Measurements from ENCODE around the gene COBLL1. TPM values are rescaled to one million over a fixed set of nuclear protein-coding genes. Genes with fewer than 3 reads are reported as not detected.

COBLL1 gene
- total RNA-seq, 1 donor from 2014 or later: 89.4 TPM

DNA sequence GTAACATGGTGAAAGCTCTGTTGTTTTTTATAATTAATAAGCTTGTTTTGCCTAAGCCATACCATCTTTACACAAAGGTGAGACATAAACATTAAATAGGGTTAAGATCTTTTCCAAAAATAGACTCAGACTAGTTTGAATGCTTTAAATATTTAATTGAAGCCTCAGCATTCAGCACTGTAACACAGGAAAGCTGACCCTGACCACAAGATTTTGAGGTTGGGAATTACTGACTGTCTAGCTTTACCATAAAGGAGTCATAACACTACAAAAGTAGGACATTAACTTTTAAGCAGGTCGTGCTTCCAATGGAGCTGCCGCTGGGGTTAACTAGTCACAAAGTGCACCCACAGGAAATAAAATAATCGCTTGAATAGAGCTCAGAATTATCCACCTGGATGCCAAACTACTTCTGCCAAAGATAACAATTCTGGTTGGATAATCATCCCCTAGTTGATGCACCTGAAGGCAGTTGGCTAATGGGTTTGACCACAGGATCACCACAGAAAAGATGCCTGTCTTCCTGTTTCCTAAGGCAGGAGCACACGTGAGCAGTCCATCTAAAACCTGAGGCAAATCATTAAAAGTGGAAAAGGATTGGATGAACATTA is 106.2 kb downstream of the COBLL1 start:
- peaks cover 32% of the 10 kb centered on the region for H3K4me1 ChIP-seq

GRCh38 chr2:164734196-164734595 is 107.4 kb downstream of the COBLL1 start:
- Histone ChIP-seq H3K9me3 (no peaks in the 10 kb centered on the region), H3K36me3 (no peaks in the 10 kb centered on the region), H3K4me1 (peaks cover 25% of the 10 kb centered on the region), H3K27me3 (ENCODE audit: low read depth) (no peaks in the 10 kb centered on the region), H3K27ac (no peak overlapping the region), H3K4me3 (no peak overlapping the region)
- TF ChIP-seq, protein P1, sequence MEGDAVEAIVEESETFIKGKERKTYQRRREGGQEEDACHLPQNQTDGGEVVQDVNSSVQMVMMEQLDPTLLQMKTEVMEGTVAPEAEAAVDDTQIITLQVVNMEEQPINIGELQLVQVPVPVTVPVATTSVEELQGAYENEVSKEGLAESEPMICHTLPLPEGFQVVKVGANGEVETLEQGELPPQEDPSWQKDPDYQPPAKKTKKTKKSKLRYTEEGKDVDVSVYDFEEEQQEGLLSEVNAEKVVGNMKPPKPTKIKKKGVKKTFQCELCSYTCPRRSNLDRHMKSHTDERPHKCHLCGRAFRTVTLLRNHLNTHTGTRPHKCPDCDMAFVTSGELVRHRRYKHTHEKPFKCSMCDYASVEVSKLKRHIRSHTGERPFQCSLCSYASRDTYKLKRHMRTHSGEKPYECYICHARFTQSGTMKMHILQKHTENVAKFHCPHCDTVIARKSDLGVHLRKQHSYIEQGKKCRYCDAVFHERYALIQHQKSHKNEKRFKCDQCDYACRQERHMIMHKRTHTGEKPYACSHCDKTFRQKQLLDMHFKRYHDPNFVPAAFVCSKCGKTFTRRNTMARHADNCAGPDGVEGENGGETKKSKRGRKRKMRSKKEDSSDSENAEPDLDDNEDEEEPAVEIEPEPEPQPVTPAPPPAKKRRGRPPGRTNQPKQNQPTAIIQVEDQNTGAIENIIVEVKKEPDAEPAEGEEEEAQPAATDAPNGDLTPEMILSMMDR (IDR thresholded peaks at IDR 0.05): no peak
- ATAC-seq (peak in 1 of 2 donors; percentile 56), DNase-seq (no peak)
- intact Hi-C loops (cut with DNase I): no loop called here

More for the DNA sequence above, 106.2 kb downstream of the COBLL1 start:
- TF ChIP-seq, protein P1 (IDR thresholded peaks at IDR 0.05): no peak
- no peaks in the 10 kb centered on the region for H3K9me3 ChIP-seq
- DNase-seq (no peak), ATAC-seq (no peak)
- no peaks in the 10 kb centered on the region for H3K36me3 ChIP-seq
- no peak overlapping the region for H3K27ac ChIP-seq
- no peaks in the 10 kb centered on the region for H3K27me3 ChIP-seq (ENCODE audit: low read depth)
- H3K4me3 ChIP-seq: no peak overlapping the region
- intact Hi-C loops (cut with DNase I): loop anchor here (5.0 kb wide), 1 partner anchor 177 kb away; no protein-coding TSS in a partner anchor

DNA sequence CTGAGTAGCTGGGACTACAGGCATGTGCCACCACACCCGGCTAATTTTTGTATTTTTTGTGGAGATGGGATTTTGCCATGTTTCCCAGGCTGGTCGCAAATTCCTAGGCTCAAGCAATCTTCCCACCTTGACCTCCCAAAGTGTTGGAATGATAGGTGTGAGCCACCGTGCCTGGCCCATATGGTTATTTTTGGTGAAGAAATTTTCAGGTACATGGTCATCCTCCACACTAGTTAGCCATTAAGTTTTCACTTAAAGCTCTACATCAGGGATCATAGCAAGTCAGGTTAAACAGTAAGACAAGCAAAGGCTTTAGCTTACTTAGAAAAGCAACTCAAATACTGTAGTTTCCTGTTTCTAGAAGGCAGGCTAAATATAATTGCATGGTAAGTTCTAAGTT is 116.1 kb downstream of the COBLL1 start:
- intact Hi-C loops (cut with DNase I): no loop called here
- no peak for ATAC-seq
- H3K9me3 ChIP-seq: no peaks in the 10 kb centered on the region
- DNase-seq: no peak
- H3K4me1 ChIP-seq: no peaks in the 10 kb centered on the region
- H3K36me3 ChIP-seq: peaks cover 15% of the 10 kb centered on the region
- H3K4me3 ChIP-seq: no peak overlapping the region
- no peak overlapping the region for H3K27ac ChIP-seq
- H3K27me3 ChIP-seq (ENCODE audit: low read depth): no peaks in the 10 kb centered on the region
- TF ChIP-seq, protein P1 (IDR thresholded peaks at IDR 0.05): no peak

DNA sequence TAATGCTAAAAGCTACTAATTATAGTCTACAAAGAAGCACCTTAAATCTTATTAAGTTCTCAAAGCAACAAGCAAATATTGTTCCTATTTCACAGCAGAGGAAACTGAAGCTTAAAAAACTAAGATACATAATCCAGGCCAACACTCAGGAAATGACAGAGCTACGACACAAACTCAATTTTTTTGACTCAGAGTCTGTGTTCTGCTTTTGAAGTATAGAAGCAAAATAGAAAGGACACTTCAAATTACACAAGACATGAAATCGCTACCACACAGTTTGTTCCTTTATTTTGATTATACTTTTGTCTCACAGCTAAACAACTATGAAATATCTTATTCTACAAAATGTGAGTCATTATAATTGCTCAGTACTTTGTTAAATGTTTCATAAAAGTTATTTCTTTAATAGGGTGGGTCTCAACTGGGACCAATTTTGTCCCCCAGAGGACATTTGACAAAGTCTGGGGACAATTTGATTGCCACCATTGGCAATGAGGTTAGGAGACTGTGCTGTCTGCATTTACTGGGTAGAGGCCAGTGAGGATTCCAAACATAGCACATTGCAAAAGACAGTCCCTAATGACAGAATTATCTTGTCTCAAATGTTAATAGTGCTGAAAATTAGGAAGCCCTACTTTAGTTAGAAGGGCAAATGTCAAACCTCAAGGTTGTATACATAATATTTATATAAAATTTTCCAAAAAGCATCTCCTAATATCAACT is 118.8 kb downstream of the COBLL1 start:
- peaks cover 34% of the 10 kb centered on the region for H3K36me3 ChIP-seq
- DNase-seq (no peak), ATAC-seq (peak; percentile 62 to 74)
- no peaks in the 10 kb centered on the region for H3K4me1 ChIP-seq
- H3K27me3 ChIP-seq (ENCODE audit: low read depth): no peaks in the 10 kb centered on the region
- H3K9me3 ChIP-seq: no peaks in the 10 kb centered on the region
- H3K4me3 ChIP-seq: no peak overlapping the region
- H3K27ac ChIP-seq: no peak overlapping the region
- intact Hi-C loops (cut with DNase I): no loop called here
- TF ChIP-seq, protein P1 (IDR thresholded peaks at IDR 0.05): no peak

DNA sequence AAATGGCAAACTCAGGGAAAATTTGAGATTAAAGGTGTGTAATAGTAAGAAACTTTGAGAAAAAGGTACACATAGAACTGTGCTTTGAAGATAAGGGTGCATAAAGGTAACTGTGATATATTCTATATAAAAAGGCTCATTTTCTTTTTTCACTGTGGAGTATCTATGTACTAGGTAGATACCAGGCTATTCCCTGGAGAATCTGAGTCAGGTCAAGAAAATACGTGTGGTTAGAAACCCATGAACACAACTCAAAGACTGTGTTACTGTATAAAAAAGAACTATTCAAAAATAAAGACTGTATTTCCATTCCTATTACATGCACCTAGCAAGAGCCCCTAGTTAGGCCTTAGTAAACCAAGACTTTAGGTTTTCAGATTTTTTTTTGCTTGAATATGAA is 120.2 kb downstream of the COBLL1 start:
- H3K27me3 ChIP-seq (ENCODE audit: low read depth): no peaks in the 10 kb centered on the region
- H3K36me3 ChIP-seq: peaks cover 34% of the 10 kb centered on the region
- no peaks in the 10 kb centered on the region for H3K4me1 ChIP-seq
- no peaks in the 10 kb centered on the region for H3K9me3 ChIP-seq
- TF ChIP-seq, protein P1 (IDR thresholded peaks at IDR 0.05): no peak
- H3K4me3 ChIP-seq: no peak overlapping the region
- DNase-seq: no peak
- no peak overlapping the region for H3K27ac ChIP-seq
- intact Hi-C loops (cut with DNase I): no loop called here
- no peak for ATAC-seq

Measured in lower lobe of right lung (tissue), 2 donors.